Endothelial cell (in vitro differentiated cells): ENCODE data around the gene RER1. TPM values are rescaled to one million over a fixed set of nuclear protein-coding genes. Genes with fewer than 3 reads are reported as not detected.

Experiments used
- DNase-seq: peaks from one replicate; pipeline ENCODE4 v3.0.0; 2021; ENCODE audit warnings: low spot score
- H3K27ac Mint-ChIP-seq: one replicate; pipeline ENCODE4 v1.8.0; 2021; ENCODE audit warnings: mixed read lengths, inconsistent platforms; ENCODE audit not compliant: unreplicated experiment
- H3K27me3 Mint-ChIP-seq: one replicate; pipeline ENCODE4 v1.8.0; 2021; ENCODE audit warnings: mild to moderate bottlenecking, moderate library complexity, mixed read lengths, inconsistent platforms; ENCODE audit not compliant: unreplicated experiment
- H3K36me3 Mint-ChIP-seq: one replicate; pipeline ENCODE4 v1.8.0; 2021; ENCODE audit warnings: mild to moderate bottlenecking, low read depth, mixed read lengths, inconsistent platforms; ENCODE audit not compliant: unreplicated experiment
- H3K4me1 Mint-ChIP-seq: one replicate; pipeline ENCODE4 v1.8.0; 2021; ENCODE audit warnings: mild to moderate bottlenecking, mixed read lengths, inconsistent platforms; ENCODE audit not compliant: unreplicated experiment
- H3K4me3 Mint-ChIP-seq: one replicate; pipeline ENCODE4 v1.8.0; 2021; ENCODE audit warnings: mild to moderate bottlenecking, mixed read lengths, inconsistent platforms; ENCODE audit not compliant: unreplicated experiment
- H3K9me3 Mint-ChIP-seq: one replicate; pipeline ENCODE4 v1.8.0; 2021; ENCODE audit warnings: mixed read lengths, inconsistent platforms; ENCODE audit not compliant: unreplicated experiment
- CTCF ChIP-seq: fragments of 200-600 bp; sonication (generic); IDR thresholded peaks from one replicate; pipeline ENCODE4 v1.5.0; 2021; ENCODE audit warnings: antibody characterized with exemption; ENCODE audit not compliant: unreplicated experiment
- total RNA-seq: library from RNA; stranded (reverse); fragmentation: NEBNext Ultra II Directional; extraction: Animal tissue kit (Norgen Biotek cat#: 25700); gene quantifications from one replicate; pipeline ENCODE4 v1.2.1, GENCODE V29; 2021; ENCODE audit not compliant: unreplicated experiment

RER1 gene
- total RNA-seq, 1 donor from 2014 or later: 141 TPM

- H3K4me1 Mint-ChIP-seq: no peaks in the 10 kb centered on the region
- H3K27ac Mint-ChIP-seq: no peak overlapping the region
- peaks cover 3% of the 10 kb centered on the region for H3K27me3 Mint-ChIP-seq
- peaks cover 3% of the 10 kb centered on the region for H3K36me3 Mint-ChIP-seq
- no peak for TF ChIP-seq CTCF
- no peaks in the 10 kb centered on the region for H3K9me3 Mint-ChIP-seq
- DNase-seq: no peak
- no peak overlapping the region for H3K4me3 Mint-ChIP-seq
Observed at GRCh38 chr1:2384941-2385481, 6.6 kb upstream of the RER1 start.

GRCh38 chr1:2385606-2386280 is 5.9 kb upstream of the RER1 start:
- Mint-ChIP-seq H3K4me1 (no peaks in the 10 kb centered on the region), H3K27ac (no peak overlapping the region), H3K27me3 (peaks cover 3% of the 10 kb centered on the region), H3K9me3 (no peaks in the 10 kb centered on the region), H3K4me3 (no peak overlapping the region), H3K36me3 (peaks cover 3% of the 10 kb centered on the region)
- no peak for DNase-seq
- no peak for TF ChIP-seq CTCF

GRCh38 chr1:2386636-2387611 is 4.7 kb upstream of the RER1 start:
- H3K4me3 Mint-ChIP-seq: no peak overlapping the region
- no peaks in the 10 kb centered on the region for H3K4me1 Mint-ChIP-seq
- H3K27ac Mint-ChIP-seq: no peak overlapping the region
- TF ChIP-seq CTCF: no peak
- no peaks in the 10 kb centered on the region for H3K9me3 Mint-ChIP-seq
- no peak for DNase-seq
- peaks cover 3% of the 10 kb centered on the region for H3K36me3 Mint-ChIP-seq
- peaks cover 3% of the 10 kb centered on the region for H3K27me3 Mint-ChIP-seq

- no peak overlapping the region for H3K27ac Mint-ChIP-seq
- no peak for DNase-seq
- no peaks in the 10 kb centered on the region for H3K9me3 Mint-ChIP-seq
- no peak for TF ChIP-seq CTCF
- H3K4me1 Mint-ChIP-seq: peaks cover 11% of the 10 kb centered on the region
- H3K4me3 Mint-ChIP-seq: peak overlapping the region; percentile 56
- peaks cover 12% of the 10 kb centered on the region for H3K36me3 Mint-ChIP-seq
- peaks cover 10% of the 10 kb centered on the region for H3K27me3 Mint-ChIP-seq
Observed at GRCh38 chr1:2388004-2388913, 3.4 kb upstream of the RER1 start.
